Nephron progenitor cell (in vitro differentiated cells): ENCODE measurements around the gene MED6.

Experiments used
- DNase-seq: peaks from one replicate; pipeline ENCODE4 v3.0.0; 2021
- H3K27ac Mint-ChIP-seq: 2 replicates; pipeline ENCODE4 v1.8.0; 2021; ENCODE audit warnings: mild to moderate bottlenecking, moderate library complexity, mixed read lengths
- H3K27me3 Mint-ChIP-seq: 2 replicates; pipeline ENCODE4 v1.8.0; 2021; ENCODE audit warnings: mild to moderate bottlenecking, low read depth, mixed read lengths; ENCODE audit not compliant: poor library complexity
- H3K36me3 Mint-ChIP-seq: 2 replicates; pipeline ENCODE4 v1.8.0; 2021; ENCODE audit warnings: low read depth, mixed read lengths
- H3K4me1 Mint-ChIP-seq: 2 replicates; pipeline ENCODE4 v1.8.0; 2021; ENCODE audit warnings: mixed read lengths
- H3K4me3 Mint-ChIP-seq: 2 replicates; pipeline ENCODE4 v1.8.0; 2021; ENCODE audit warnings: mild to moderate bottlenecking, moderate library complexity, mixed read lengths
- H3K9me3 Mint-ChIP-seq: 2 replicates; pipeline ENCODE4 v1.8.0; 2021; ENCODE audit warnings: mild to moderate bottlenecking, moderate library complexity, mixed read lengths
- TF ChIP-seq, protein P1 (sequence below): fragments of 200-600 bp; sonication (generic); IDR thresholded peaks from 2 replicates; pipeline ENCODE4 v1.5.0; 2021; ENCODE audit warnings: antibody characterized with exemption

MED6 gene

DNA sequence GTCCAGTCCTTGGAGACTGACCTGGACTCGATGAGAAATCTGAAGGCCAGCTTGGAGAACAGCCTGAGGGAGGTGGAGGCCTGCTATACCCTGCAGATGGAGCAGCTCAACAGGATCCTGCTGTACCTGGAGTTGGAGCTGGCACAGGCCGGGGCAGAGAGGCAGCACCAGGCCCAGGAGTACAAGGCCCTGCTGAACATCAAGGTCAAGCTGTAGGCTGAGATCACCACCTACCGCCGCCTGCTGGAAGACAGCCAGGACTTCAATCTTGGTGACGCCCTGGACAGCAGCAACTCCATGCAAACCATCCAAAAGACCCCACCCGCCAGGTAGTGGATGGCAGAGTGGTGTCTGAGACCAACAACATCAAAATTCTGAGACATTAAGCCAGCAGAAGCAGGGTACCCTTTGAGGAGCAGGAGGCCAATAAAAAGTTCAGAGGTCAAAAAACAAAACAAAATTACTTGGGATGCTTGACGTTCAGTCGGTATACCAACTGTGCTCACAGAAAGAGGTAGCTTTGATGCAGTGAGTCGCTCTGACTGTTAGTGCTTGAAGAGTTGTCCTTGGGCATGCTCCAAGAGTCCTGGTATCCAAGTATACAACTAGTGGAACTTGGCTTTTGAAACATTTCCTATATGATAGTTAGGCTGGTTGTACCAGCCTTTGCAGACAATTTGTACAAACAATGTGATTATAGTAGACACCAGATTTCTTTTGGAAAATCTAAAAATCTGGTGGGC, 4.8 kb downstream of the MED6 start:
- no peaks in the 10 kb centered on the region for H3K9me3 Mint-ChIP-seq
- no peak for DNase-seq
- H3K36me3 Mint-ChIP-seq = peaks cover 39% of the 10 kb centered on the region
- no peak overlapping the region for H3K27ac Mint-ChIP-seq
- TF ChIP-seq, protein P1, sequence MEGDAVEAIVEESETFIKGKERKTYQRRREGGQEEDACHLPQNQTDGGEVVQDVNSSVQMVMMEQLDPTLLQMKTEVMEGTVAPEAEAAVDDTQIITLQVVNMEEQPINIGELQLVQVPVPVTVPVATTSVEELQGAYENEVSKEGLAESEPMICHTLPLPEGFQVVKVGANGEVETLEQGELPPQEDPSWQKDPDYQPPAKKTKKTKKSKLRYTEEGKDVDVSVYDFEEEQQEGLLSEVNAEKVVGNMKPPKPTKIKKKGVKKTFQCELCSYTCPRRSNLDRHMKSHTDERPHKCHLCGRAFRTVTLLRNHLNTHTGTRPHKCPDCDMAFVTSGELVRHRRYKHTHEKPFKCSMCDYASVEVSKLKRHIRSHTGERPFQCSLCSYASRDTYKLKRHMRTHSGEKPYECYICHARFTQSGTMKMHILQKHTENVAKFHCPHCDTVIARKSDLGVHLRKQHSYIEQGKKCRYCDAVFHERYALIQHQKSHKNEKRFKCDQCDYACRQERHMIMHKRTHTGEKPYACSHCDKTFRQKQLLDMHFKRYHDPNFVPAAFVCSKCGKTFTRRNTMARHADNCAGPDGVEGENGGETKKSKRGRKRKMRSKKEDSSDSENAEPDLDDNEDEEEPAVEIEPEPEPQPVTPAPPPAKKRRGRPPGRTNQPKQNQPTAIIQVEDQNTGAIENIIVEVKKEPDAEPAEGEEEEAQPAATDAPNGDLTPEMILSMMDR = no peak
- H3K27me3 Mint-ChIP-seq = no peaks in the 10 kb centered on the region
- peaks cover 29% of the 10 kb centered on the region for H3K4me1 Mint-ChIP-seq
- H3K4me3 Mint-ChIP-seq = no peak overlapping the region

DNA sequence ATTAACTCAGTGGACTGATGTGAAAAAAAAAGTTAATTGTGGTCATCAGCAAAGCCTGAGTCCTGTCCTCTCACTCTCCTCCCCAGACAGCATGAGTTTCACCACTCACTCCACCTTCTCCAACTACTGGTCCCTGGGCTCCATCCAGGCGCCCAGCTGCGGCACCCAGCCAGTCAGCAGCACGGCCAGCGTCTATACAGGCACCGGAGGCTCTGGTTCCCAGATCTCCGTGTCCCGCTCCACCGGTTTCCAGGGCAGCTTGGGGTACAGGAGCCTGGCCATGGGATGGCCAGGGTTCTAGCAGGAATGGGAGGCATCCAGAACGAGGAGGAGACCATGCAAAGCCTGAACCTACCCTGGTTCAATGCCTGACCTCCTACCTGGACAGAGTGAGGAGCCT, 6.0 kb downstream of the MED6 start:
- Mint-ChIP-seq H3K4me3 (no peak overlapping the region), H3K36me3 (peaks cover 45% of the 10 kb centered on the region), H3K27ac (no peak overlapping the region), H3K27me3 (no peaks in the 10 kb centered on the region), H3K9me3 (no peaks in the 10 kb centered on the region), H3K4me1 (peaks cover 18% of the 10 kb centered on the region)
- DNase-seq = no peak
- TF ChIP-seq, protein P1 = no peak

GRCh38 chr14:70585231-70585630, 15.2 kb downstream of the MED6 start:
- Mint-ChIP-seq H3K27me3 (peaks cover 3% of the 10 kb centered on the region), H3K4me3 (no peak overlapping the region), H3K27ac (no peak overlapping the region), H3K9me3 (peaks cover 7% of the 10 kb centered on the region), H3K36me3 (peaks cover 63% of the 10 kb centered on the region), H3K4me1 (no peaks in the 10 kb centered on the region)
- DNase-seq = no peak
- TF ChIP-seq, protein P1 = no peak

GRCh38 chr14:70576891-70577290, 23.6 kb downstream of the MED6 start:
- Mint-ChIP-seq H3K27ac (peak overlapping the region; percentile 27), H3K27me3 (peaks cover 3% of the 10 kb centered on the region), H3K4me3 (no peak overlapping the region), H3K9me3 (peaks cover 15% of the 10 kb centered on the region), H3K4me1 (no peaks in the 10 kb centered on the region), H3K36me3 (peaks cover 67% of the 10 kb centered on the region)
- no peak for DNase-seq
- TF ChIP-seq, protein P1 = no peak

GRCh38 chr14:70573050-70573449, 27.4 kb downstream of the MED6 start:
- Mint-ChIP-seq H3K36me3 (peaks cover 64% of the 10 kb centered on the region), H3K4me1 (no peaks in the 10 kb centered on the region), H3K9me3 (peaks cover under 1% of the 10 kb centered on the region), H3K27ac (no peak overlapping the region), H3K4me3 (no peak overlapping the region), H3K27me3 (no peaks in the 10 kb centered on the region)
- TF ChIP-seq, protein P1 = no peak
- no peak for DNase-seq

GRCh38 chr14:70571139-70571538, 29.3 kb downstream of the MED6 start:
- no peak overlapping the region for H3K4me3 Mint-ChIP-seq
- no peaks in the 10 kb centered on the region for H3K27me3 Mint-ChIP-seq
- TF ChIP-seq, protein P1 = no peak
- peaks cover 8% of the 10 kb centered on the region for H3K9me3 Mint-ChIP-seq
- H3K27ac Mint-ChIP-seq = no peak overlapping the region
- no peaks in the 10 kb centered on the region for H3K4me1 Mint-ChIP-seq
- H3K36me3 Mint-ChIP-seq = peaks cover 83% of the 10 kb centered on the region
- no peak for DNase-seq
